LNCAP (cell line): Measurements from ENCODE around the gene OBP2B.
A peak's percentile ranks its signal among the peaks of the same experiment; 100 is the strongest.

Source experiments
- TF ChIP-seq, protein P1 (sequence below): fragments of 450-650 bp; IDR thresholded peaks from 2 replicates; pipeline ENCODE4 v1.5.1; 2017; ENCODE audit warnings: mild to moderate bottlenecking

OBP2B gene

DNA sequence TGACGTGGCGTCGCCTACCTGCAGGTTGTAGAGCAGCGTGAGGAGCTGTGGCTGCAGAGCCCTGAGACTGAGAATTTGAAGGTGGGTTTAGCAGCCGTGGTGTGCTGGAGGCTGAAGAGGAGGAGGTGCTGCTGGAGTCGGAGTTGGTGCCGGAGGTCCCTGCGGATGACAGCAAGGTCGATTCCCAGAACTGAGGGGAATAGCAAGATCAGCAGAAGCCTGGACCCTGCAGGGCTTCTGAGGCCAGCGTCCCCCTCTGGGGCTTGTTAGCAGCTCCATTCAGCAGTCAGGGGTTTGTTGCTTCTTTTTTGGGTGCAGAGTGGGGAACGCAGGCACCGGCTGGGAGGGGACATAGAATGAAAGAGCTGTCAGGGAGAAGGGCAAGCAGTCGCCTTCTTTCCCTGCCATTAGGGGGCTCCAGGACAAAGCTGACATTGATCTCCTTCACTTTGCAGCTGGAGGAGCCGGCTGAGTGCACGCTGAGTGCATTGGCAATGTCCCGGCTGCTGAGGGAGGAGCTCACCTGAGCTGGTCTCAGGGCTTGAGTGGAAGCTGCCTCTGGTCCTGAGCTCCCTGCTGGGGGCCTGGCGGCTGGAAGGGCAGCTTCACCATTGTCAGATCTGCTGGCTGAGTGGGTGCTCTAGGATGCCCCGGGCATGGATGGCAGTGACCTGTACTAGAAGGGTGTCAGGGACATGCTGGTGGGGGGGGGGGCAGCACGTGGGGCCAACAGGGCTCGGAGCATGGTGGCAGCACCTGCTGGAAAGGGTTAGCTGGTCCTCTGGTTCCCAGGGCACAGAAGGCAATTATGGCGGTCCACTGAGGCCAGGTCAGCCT, 20.8 kb downstream of the OBP2B start:
- TF ChIP-seq, protein P1, sequence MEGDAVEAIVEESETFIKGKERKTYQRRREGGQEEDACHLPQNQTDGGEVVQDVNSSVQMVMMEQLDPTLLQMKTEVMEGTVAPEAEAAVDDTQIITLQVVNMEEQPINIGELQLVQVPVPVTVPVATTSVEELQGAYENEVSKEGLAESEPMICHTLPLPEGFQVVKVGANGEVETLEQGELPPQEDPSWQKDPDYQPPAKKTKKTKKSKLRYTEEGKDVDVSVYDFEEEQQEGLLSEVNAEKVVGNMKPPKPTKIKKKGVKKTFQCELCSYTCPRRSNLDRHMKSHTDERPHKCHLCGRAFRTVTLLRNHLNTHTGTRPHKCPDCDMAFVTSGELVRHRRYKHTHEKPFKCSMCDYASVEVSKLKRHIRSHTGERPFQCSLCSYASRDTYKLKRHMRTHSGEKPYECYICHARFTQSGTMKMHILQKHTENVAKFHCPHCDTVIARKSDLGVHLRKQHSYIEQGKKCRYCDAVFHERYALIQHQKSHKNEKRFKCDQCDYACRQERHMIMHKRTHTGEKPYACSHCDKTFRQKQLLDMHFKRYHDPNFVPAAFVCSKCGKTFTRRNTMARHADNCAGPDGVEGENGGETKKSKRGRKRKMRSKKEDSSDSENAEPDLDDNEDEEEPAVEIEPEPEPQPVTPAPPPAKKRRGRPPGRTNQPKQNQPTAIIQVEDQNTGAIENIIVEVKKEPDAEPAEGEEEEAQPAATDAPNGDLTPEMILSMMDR, result peak; percentile 21; the same call in 1 of the 2 replicates

DNA sequence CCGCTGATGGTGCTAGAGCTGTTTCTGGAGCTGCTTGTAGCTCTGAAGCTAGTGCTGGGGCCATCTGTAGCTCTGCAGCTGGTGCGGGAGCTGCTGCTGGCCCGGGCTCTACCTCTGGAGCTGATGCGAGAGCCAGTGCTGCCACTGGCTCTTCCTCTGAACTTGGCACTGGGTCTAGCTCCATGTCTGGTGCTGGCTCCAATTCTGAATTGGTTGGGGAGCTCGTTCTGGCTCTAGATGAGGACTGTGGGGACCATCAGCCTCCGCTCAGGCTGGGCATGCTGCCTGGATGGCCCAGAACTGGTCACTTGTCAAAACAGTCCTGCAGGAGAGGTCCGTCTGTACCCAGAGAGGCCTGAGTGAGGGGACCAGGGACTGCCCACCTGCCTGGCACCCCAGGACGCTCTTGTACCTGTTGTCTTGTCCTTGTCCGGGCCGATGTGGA, 21.5 kb downstream of the OBP2B start:
- TF ChIP-seq, protein P1, result no peak

DNA sequence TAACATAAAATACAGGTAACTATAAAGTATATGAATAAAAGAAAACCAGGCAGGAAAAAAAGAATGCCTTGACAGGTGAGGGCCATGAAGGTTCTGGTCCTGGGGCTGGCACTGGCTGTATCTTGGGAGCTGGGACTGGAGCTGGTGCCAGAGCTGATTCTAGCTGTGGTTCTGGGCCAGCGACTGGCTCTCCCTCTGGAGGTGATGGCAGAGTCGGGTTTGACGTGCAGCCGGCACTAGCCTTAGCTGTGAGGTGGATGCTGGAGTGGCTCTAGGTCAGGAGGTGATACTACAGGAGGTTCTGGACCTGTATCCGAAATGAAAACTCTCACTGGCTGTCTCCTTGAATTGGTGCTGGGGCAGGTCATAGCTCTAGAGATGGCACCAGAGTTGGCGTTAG, 22.3 kb downstream of the OBP2B start:
- TF ChIP-seq, protein P1, result no peak

DNA sequence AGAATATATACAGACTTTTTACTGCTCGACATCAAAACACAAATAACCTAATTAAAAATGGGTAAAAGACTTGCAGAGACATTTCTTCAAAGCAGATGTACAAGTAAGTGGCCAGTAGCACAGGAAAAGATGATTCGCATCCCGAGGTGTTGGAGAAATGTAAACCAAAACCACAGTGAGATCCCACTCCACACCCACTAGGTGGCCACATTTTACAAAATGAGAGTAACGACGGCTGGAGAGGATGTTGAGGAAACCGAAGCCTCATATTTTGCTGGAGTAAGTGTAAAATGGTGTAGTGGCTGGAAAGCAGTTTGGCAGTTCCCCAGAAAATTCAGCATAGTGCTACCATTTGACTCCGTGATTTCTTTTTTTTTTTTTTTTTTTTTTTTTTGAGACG, 24.1 kb downstream of the OBP2B start:
- TF ChIP-seq, protein P1, result peak; percentile 66

DNA sequence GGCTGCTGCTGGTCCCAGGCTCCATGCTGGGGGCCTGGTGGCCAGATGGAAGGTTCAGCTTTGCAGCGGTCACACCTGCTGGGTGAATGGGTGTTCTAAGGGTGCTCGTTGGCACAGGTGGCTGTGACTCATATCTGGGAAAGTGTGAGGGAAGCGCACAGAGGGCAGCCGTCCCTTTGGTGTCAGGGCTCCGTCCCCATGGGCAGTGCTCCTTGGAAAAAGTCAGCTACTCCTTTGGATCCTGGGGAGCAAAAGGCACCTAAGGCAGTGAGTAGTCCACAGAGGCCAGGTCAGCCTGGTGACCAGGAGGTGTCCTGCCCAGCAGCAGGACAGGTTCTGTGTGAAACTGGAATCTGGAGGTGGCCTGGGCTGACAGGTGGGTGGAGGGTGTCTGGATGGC, 26.9 kb downstream of the OBP2B start:
- TF ChIP-seq, protein P1, result no peak

DNA sequence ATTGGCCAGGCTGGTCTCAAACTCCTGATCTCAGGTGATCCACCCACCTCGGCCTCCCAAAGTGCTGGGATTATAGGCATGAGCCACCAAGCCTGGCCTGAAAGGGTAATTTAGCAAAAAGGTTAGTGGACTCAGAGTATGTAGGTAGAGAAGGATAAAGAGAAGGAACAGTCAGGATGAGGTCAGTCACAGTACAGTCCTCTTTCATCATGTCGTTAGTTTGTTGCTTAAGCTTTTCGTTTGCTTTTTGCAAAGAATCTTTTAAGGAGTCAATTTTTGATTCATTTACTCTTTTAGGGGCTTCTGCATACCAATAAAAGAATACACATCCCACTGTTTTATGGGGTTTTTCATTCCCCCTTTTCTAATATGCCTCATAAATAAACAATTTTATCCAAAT, 27.5 kb downstream of the OBP2B start:
- TF ChIP-seq, protein P1, result no peak

DNA sequence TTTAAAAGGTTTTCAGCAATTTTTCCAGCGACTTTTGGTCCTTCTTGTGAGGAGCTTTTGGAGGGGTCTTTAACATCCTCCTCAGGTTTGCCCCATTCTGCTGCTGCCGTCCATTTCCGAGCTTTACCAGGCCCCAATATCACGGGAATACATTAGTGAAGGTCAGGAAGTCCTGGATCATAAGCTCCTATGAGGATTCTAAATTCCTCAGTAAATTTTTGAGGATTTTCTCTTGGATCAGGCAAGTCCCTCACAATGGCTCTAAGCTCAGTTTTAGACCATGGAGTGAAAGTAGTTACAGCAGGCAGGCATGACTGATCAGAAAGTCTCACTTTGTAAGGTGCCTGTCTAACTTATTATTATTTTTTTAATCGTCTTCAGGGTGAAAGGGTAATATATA, 28.1 kb downstream of the OBP2B start:
- TF ChIP-seq, protein P1, result no peak
